Glomerular visceral epithelial cell (primary cell): ENCODE data around the gene LHFPL3.
"Not testable (repeated sequence)": the region's sequence is repeated elsewhere in the genome, so short reads cannot be mapped to it uniquely, and the experiment has no call there.

ENCODE experiments used
- DNase-seq: peaks from one replicate; pipeline ENCODE4 v3.0.0-alpha.2; 2016; ENCODE audit errors: extremely low spot score

The LHFPL3 gene

GRCh38 chr7:104695563-104695962 is 367.2 kb downstream of the LHFPL3 start:
- DNase-seq = no peak

DNA sequence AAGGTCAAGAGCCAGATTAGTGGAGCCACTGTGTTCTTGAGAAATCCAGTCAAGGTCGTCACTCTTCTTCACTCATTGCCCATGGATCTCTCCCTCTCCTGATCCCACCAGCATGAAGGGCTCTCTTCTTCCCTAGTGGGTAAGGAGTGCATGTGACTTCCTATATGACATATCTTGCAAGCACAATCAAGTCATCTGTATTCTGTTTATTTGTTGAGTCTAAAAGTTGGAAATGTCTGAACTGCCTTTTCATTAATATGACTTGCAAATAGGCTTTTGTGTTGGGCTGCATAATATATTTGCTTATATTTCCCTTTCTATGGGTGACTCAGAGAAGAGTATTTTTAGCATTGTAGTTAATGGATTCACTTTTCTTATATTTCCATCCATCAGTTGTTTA is 371.9 kb downstream of the LHFPL3 start:
- DNase-seq = no peak

DNA sequence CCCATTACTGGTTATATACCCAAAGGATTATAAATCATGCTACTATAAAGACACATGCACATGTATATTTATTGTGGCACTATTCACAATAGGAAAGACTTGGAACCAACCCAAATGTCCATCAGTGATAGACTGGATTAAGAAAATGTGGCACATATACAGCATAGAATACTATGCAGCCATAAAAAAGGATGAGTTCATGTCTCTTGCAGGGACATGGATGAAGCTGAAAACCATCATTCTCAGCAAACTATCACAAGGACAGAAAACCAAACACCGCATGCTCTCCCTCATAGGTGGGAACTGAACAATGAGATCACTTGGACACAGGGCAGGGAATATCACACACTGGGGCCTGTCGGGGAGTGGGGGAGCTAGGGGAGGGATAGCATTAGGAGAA is 392.6 kb downstream of the LHFPL3 start:
- not testable (repeated sequence) for DNase-seq

DNA sequence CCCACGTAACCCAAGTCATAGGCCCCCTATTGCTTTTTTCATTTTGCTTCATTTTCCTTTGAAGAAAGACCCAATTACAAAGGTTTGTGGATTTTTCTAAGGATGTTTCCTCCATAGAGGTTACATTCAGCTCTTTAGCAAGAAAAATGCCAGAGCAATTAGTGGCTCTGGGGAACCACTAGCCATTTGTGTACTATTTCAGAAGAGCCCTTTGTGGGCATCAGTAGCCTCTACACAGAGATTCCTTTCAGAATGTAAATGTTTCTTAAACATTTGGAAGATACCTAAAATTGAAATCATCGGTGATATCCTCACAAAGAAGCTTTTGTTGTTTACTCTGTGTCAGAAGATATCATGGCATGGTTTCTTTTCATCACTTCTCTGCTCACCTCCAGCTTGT is 394.6 kb downstream of the LHFPL3 start:
- no peak for DNase-seq

- no peak for DNase-seq
Measured at GRCh38 chr7:104758504-104758903, 430.1 kb downstream of the LHFPL3 start.

- DNase-seq = no peak
Measured at GRCh38 chr7:104761892-104762291, 433.5 kb downstream of the LHFPL3 start.

DNA sequence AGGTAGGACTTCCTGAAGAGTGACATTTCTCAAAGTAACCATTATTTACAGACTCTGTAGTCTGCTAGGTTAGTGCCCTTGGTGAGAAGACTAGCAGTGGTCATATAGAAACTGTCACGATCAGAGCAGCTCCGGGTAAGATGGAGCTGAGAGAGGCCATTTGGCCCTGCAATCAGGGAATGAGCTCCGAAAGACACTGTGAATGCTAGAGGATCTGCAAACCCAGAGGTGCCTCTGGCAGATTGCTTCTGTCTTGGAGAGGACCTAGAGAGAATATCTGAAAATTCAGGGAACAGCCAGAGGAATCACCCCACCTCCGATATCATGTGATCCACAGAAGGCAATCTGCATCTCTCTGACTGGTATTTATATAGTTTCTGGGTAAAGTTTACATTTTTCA is 438.7 kb downstream of the LHFPL3 start:
- DNase-seq = no peak

GRCh38 chr7:104767826-104768536 is 439.6 kb downstream of the LHFPL3 start:
- no peak for DNase-seq

GRCh38 chr7:104772405-104773345 is 444.3 kb downstream of the LHFPL3 start:
- DNase-seq = no peak

DNA sequence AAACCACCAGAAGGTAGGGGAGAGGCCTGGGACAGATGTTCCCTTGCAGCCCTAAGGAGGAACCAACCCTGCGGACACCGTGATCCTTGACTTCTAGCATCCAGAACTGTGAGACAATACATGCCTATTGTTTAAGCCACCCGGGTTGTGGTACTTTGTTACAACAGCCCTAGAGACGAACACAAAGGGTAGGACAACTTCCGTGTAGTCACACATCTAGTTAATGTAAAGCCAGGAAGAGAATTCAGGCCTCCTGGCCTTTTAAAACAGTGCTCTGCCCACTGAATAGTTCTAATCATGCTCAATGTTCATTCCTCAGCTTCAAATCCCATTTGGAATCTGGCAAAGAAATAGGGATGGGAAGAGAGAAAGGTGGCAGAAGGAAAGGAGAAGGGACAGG is 445.4 kb downstream of the LHFPL3 start:
- DNase-seq = no peak

GRCh38 chr7:104775531-104775930 is 447.1 kb downstream of the LHFPL3 start:
- DNase-seq = no peak

DNA sequence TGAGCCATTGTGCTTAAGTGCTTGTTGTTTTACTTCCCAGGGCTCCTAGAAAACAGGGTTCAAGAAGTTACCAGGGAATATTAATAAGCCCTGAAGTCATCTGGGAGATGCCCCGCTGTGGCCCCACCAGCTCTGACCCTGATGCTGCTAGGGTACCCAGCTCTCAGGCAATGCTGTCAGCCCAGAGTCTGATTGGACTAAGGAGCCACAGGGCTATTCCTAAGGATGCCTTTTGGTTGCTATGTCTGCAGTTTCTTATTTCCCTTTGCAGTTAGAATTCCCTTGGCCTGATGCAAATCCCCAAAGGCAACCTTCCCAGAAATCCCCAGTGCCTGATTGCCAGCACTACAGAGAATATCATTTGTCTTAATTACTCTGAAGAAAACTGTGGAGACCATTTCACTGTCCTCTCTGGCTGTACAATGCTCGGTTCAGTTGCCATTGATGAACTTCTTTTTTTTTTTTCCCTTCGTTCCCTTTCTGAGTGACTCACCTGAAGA is 448.9 kb downstream of the LHFPL3 start:
- no peak for DNase-seq

- DNase-seq = no peak
Measured at GRCh38 chr7:104779888-104780287, 451.5 kb downstream of the LHFPL3 start.

DNA sequence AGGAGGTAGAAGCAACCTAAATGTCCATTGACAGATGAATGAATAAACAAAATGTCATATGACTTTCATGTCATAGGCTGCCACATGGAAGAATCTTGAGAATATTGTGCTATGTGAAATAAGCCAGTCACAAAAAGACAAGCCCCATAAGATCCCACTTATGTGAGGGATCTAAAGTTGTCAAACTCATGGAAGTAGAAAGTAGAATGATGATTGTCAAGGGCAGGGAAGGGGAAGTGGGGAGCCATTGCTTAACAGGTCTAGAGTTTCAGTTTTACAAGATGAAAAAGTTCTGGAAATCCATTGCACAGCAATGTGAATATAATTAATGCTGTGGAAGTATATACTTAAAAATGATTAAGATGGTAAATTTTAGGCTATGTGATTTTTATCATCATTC is 456.3 kb downstream of the LHFPL3 start:
- DNase-seq = no peak

DNA sequence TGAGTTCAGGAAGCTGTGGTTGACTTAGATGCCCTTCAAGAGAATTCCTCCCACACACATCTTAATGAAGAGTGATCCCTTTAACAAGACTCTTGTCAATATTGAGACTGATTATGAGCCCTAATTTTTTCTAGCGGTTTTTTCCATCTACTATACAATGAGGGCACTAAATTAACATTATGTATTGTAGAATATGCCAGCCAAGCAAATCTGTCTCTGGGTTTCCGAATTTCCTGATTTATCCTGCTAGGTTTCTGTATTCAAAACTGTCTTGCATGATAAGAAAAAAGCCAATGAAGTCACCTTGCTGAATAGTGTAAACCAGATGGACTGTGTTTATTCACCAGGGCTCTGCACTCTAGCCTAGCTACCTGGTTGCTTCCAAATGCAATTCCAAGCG is 461.4 kb downstream of the LHFPL3 start:
- no peak for DNase-seq

GRCh38 chr7:104790440-104790839 is 462.0 kb downstream of the LHFPL3 start:
- no peak for DNase-seq

DNA sequence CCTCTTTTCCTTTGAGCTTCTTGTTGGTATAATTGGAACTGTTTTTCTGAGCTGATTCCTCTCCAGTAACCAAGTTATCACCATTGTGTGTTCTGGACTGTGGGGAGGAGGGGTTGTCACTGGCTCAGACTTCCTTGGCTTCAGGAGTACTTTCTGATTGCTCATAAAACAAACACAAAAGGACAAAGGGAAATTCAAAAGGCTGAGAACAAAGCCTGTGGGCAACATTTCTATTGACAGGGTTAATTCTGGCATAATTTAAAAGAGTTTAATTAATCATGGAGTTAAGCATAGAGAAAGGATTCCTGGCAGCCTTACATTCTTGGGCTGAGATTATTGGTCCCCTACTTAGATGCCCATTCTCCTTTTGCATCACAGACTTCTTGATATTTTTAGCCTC is 462.7 kb downstream of the LHFPL3 start:
- no peak for DNase-seq

GRCh38 chr7:104793066-104793465 is 464.7 kb downstream of the LHFPL3 start:
- DNase-seq = no peak

DNA sequence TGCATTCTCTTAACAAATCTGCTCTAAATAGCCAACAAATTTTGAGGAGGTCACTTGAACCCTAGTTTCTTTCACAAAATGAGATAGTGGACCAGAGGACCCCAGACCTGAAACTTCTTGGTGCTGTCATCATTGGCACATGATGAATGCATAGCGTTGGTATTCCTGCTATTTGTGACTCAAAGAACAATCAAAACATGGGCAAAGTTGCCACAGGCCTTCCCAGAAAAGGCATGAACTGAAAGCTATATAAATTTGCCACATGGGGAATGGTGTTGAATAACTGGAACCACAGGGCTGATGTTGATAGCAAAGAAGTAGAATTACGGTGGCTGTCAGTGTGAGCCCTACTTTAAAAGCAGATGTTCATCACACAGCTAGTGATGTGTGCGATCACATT is 465.8 kb downstream of the LHFPL3 start:
- DNase-seq = no peak

DNA sequence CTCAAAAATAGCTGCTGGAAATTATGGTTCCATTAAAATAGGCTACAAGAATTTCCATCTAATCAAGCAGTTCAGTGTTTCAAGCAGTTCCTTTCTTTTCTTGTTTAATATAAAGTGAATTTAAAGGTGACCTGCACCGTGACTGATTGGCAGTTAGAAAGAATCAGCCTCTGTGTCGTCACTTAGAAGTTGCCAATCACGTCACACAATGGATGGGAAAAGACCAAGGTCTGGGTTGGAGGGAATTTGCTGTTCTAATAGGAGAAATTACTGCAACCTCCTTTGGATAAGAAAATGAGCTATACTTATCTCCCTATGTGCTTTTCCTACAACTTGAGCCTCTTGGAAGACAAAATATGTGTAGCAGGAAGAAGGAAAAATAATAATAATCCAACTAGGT is 466.2 kb downstream of the LHFPL3 start:
- DNase-seq = no peak

GRCh38 chr7:104795086-104795485 is 466.7 kb downstream of the LHFPL3 start:
- DNase-seq = no peak

GRCh38 chr7:104795616-104796398 is 467.4 kb downstream of the LHFPL3 start:
- no peak for DNase-seq
